ENCODE results near the gene ZNF766.
"Not testable (repeated sequence)": the region's sequence is repeated elsewhere in the genome, so short reads cannot be mapped to it uniquely, and the experiment has no call there.

The ZNF766 gene

DNA sequence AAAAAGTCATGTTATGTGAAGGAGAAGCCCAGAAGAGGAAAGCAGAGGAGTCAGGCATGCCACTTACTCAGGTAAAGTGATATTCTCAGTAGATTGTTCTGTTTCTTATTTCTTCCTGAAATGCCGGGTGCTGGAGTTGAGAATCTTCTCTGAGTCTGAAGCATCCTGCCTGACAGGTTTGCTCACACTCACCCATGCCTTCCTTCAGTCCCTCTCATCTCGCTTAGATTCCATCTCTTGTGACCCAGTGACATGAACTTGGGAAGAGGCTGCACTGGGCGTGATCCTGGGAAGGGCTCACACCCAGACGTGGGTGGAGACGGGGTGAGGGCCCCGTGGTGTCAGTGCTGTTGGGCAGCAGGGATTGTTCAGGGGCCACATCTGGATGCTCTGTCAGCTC, 8.1 kb downstream of the ZNF766 start:
- no peak for DNase-seq

DNA sequence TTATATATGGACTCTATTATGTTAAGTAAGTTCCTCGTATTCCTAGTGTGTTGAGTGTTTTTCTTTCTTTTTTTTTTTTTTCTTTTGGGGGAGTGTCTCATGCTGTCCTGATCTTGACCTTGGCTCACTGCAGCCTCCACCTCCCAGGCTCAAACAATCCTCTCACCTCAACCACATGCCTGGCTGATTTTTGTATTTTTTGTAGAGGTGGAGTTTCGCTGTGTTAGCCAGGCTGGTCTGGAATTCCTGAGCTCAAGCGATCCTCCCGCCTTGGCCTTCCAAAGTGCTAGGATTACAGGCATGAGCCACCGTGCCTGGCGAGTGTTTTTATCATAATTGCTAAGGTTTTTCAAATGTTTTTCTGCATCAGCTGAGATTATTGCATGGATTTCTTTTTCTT, 16.9 kb downstream of the ZNF766 start:
- no peak for DNase-seq

DNA sequence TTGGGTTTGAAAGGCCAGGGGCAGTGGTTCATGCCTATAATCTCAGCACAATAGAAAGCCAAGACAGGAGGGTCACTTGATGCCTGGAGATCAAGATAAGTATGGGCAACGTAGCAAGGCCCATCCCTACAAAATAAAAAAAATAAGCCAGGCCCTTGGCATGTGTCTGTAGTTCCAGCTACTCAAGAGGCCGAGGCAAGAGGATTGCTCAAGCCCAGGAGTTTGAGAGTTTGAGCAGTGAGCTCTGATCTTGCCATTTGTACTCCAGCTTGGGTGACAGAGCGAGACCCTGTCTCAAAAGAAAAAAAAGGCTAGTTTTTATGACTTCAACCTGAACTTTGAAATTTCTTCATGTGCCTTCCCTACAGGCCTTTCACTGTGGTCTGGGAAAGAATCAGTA, 22.4 kb downstream of the ZNF766 start:
- DNase-seq, result no peak

- DNase-seq, result not testable (repeated sequence)
Observed at GRCh38 chr19:52292946-52293345, 23.6 kb downstream of the ZNF766 start.

DNA sequence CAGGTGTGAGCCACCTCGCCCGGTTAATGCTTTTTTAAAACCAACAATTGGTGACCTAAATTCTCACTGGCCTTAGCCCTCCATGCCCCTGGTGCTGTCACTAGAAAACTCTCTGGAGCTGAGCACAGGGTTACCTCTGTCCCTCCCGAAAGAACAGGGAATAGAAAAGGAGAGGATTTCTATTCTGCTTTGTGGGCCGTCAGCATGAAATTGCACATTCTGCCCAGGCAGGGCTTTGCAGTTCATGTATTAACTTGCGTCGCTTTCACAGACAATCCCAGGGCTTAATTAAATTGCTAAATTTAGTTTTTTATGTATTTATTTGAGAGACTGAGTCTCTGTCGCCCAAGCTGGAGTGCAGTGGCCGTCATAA, 27.0 kb downstream of the ZNF766 start:
- DNase-seq, result no peak

DNA sequence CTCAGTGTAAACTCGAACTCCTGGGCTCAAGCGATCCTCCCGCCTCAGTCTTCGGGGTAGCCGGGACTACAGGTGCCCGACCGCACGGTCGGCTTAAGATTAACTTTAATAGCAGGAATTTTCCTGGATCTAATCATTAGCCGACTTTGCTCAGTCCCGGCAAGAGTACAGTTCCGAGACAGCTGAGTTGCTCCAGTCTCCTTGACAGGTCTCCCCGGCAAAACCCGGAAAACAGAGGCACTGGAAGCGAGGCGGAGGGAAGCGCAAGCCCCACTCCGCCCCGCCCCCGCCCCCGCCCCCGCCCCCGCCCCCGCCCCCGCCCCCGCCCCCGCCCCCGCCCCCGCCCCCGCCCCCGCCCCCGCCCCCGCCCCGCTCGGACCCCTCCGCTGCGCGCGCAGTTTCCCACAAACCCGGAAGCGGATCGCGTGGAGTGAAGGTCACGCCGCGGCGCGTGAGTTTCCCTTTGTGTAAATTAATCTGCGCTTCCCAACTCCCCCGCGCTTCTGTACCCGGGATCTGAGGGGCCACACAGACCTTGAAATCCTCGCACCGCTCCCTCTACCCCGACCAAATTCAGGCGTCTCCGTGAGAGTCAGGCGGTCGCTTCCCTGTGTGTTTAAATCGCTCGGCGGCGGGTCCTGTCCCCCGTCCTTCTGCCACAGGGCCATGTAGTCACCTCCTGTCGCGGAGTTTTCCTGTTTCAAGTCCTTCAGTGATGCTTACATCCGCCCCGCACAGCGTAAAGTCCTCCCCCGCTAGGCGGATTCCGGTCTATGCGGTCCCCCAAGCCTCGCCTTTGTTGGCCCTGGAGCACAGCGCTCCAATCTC, 27.6 kb downstream of the ZNF766 start, which contains the start of gene ZNF480:
Gene ZNF480, plus strand, starts transcription at position 397 of the 828 bp plus-strand sequence. CDS start 3,244 bp downstream, outside the sequence.
- peak; percentile 75 to 91 (median 85) for DNase-seq

DNA sequence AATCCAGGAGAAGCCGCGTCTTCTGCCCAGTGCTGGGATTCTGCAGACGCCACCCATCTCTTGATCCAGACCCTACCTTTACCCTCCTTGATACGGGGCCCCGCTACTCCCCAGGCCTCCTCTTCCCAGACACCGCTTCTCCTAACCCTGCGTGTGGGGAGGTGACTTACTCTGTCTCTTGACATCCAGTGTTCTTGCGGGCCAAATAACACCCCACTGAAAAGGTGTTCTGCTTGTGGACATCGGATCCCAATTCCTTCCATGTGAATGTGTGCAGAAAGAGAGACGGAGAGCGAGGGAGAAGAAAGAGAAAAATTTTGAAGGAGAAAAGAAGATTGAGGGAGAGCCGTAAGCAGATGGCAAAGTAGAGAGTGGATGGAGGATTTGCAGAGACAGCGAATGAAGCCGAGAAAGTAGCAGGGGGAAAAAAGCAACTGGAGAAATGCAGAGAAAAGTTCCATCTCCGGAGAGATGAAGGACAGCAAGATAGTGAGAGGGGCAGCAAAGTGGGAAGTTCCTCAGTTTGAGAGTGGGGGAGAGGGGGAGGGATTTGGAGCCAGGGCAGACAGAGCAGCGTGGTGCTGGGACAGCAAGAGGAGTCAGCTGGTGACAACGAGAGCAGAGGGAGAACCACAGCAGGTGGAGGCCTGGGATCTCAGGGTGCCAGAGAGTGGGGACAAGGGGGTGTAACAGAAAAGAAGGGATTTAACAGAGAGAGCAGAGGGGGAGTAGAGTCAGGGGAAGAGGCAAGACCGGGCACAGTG, 28.4 kb downstream of the ZNF766 start:
- DNase-seq, result no peak

DNA sequence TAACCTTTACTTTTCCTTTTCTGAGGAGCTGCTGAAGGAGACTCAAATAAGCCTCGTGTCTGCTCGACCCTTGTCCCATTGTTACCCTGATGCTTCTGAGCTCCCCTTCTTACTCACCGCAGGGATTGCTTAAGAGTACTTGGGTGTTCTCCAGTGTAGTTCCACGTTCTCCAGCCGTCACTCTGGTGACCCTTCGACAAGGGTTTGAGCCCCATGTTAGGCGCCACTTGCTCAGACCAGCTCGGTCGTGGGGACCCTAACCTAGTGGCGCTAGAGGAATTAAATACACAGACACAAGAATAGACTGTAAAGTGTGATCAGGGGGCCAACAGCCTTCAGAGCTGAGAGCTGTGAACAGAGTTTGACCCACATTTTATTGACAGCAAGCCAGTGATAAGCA, 37.9 kb downstream of the ZNF766 start:
- peak in 1 of 6 experiments; percentile 14 for DNase-seq

GRCh38 chr19:52322429-52322828, 53.0 kb downstream of the ZNF766 start:
- no peak for DNase-seq

DNA sequence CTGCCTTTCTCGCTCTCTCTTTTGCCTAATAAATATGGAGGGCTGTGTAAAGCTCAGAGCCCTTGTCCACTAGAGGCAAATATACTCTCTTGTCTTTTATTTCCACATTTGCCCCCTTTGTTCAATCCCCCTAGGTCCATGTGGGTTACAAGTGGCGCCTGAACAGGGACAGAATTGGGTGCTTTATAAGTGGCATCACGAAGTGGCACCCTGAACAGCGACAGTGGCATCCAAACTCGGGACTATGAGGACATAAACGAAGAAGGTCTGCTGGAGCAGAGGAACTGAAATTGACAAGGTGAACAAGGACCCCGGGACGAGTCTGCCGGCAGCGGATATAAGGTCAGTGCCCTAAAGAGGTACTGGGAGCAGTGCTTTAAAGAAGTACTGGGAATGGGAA, 62.4 kb downstream of the ZNF766 start:
- DNase-seq, result peak in 1 of 6 experiments; percentile 3

DNA sequence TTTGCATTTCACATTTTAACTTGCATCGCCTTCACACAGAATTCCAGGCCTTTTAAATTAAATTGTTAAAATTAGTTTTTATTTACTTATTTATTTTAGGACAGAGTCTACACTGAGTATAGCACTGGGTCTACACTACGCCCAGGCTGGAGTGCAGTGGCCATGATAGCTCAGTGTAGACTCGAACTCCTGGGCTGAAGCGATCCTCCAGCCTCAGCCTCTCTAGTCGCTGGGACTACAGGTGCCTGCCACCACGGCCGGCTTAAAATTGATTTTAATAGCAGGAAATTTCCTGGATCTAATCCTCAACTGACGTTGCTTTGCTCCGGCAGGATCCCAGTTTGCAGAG, 66.4 kb downstream of the ZNF766 start:
- DNase-seq, result no peak

DNA sequence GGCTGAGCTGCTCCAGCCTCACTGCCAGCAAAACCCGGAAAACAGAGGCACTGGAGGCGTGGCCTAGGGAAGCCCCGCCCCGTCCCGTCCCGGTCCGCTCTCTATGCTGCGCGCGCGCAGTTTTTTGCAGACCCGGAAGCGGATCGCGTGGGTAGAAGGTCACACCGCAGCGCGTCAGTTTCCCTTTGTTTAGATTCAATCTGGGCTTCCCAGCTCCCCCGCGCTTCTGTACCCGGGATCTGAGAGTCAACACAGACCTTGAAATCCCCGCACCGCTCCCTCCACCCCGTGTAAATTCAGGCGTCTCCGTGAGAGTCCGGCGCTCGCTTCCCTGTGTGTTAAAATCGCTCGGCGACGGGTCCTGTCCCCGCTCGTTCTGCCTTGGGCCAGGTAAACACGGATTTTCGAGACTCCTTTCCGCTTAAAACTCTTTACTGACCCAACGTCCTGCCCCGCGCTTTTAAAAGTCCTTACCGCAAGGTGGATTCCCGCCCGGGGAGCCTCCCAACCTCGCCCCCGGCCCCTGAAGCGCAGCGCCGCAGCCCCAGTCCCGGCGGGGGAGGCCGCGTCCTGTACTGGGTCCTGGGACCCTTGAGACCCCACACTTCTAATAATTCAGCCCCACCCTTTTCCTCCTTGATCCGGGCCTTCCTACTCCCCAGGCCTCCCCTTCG, 66.9 kb downstream of the ZNF766 start, which contains the start of gene ZNF610:
Gene ZNF610, plus strand, starts transcription at position 127 of the 674 bp plus-strand sequence. CDS start 12,930 bp downstream, outside the sequence.
- DNase-seq, result peak; percentile 64 to 90 (median 80)

- DNase-seq, result peak in 1 of 6 experiments; percentile 25
Observed at GRCh38 chr19:52336791-52337381, 67.5 kb downstream of the ZNF766 start.

GRCh38 chr19:52339022-52339421, 69.6 kb downstream of the ZNF766 start:
- DNase-seq, result not testable (repeated sequence)

DNA sequence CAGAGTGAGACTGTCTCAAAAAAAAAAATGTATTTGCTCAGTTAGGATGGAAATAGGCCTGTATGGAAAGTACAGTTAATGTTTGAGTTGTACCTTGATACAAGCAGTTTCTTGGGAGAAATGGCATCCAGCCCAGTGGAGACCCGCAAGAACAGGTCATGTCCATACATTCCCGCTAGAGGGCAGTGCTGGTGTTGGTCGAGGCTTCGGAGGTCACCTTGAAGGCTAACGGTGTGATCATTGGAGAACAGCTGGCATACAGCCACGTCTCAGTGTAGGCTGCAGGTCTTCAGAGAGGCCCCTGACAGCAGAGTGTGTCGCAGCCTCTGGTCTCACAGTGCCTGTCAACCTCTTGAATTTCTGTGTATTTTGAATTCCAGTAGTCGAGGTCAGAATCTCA, 74.2 kb downstream of the ZNF766 start:
- DNase-seq, result peak in 3 of 6 experiments; percentile 1 to 42 (median 19)

DNA sequence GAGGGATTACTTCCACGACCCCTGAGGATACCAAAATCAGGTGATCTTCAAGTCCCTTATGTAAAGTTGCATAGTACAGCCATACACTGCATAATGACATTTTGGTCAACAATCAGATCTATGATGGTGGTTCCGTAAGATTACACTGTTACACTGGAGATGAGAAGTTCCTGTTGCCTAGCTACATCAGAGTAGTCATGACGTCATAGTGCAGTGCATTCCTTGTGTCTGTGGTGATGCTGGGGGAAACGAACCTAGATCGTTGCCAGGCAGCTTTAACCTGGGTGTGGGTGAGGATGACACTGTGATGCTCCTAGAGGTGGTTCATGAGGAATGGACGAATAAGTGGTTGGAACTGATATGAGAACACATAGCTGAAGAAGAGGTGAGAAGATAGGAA, 75.8 kb downstream of the ZNF766 start:
- DNase-seq, result no peak
